GM21423 (cell line): ENCODE results near the gene EME2.

Source experiments
- ATAC-seq: cut with Tn5 transposase; IDR thresholded peaks from one replicate; pipeline ENCODE4 v1.9.1; 2021; ENCODE audit warnings: mild to moderate bottlenecking, moderate library complexity; ENCODE audit not compliant: unreplicated experiment

Gene EME2

DNA sequence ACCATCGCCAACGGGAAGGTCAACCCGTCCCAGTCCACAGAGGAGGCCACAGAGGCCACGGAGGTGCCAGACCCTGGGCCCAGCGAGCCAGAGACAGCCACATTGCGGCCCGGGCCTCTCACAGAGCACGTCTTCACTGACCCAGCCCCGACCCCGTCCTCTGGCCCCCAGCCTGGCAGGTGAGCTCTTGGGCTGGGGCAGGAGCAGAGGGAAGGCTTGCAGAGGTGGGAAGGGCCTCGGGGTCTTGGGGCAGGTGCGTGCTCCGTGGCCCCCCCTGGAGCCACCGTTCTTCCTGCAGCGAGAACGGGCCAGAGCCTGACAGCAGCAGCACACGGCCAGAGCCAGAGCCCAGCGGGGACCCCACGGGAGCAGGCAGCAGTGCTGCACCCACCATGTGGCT, 6.4 kb upstream of the EME2 start:
- ATAC-seq, result no peak

DNA sequence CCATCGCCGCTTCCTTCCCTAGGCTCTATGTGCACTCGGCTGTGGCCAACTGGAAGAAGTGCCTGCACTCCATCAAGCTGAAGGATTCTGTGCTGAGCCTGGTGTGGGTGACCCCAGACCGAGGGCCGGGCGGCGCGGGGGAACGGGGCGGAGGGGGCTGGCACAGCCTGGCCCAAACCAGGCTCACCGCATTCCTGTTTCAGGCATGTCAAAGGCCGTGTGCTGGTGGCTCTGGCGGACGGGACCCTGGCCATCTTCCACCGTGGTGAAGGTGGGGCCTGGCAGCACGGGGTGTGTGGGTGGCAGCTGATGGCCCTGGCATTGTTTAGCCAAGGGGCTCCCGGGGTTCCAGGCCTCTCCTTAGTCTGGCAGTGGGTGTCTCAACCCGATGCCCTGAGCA, 5.9 kb upstream of the EME2 start:
- no peak for ATAC-seq

DNA sequence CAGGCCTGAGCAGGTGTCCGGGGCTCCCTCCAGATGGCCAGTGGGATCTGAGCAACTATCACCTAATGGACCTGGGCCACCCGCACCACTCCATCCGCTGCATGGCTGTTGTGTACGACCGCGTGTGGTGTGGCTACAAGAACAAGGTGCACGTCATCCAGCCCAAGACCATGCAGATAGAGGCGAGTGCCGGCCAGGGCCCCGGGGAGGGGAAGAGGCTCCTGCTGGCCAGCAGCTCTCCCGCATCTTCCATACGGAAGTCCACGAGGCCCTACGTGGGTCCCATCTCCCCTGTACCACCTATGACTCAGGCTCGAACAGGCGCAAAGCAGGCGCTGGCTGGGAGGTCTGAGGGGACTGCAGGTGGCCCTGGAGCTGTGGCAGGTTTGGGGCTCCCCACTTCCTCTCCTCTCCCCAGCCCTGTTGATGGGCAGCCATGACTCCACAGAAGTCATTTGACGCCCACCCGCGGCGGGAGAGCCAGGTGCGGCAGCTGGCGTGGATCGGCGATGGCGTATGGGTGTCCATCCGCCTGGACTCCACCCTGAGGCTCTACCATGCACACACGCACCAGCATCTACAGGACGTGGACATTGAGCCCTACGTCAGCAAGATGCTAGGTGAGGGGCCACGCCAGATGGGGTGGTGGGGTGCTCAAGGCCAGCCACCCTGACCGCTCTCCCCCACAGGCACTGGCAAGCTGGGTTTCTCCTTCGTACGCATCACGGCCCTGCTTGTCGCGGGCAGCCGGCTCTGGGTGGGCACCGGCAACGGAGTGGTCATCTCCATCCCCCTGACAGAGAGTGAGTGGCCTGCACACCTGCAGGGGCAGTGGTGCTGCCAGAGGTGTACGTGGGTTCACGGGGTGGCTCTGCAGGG, 5.3 kb upstream of the EME2 start:
- ATAC-seq, result no peak

DNA sequence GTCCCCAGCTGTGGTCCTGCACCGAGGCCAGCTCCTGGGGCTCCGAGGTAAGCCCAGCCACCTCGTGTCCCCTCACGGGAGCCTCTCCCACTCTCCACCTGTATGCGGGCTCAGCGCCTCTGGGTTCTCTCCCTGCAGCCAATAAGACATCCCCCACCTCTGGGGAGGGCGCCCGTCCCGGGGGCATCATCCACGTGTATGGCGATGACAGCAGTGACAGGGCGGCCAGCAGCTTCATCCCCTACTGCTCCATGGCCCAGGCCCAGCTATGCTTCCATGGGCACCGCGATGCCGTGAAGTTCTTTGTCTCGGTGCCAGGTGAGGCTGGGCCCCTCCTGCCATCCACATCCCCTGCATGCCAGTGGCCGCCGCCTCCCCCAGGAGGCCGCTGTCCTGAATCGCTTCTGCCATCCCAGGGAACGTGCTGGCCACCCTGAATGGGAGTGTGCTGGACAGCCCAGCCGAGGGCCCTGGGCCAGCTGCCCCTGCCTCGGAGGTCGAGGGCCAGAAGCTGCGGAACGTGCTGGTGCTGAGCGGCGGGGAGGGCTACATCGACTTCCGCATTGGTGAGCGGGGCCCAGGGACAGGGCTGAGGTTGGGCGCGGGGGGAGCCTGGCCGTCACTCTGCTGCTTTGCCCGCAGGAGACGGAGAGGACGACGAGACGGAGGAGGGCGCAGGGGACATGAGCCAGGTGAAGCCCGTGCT, 4.4 kb upstream of the EME2 start:
- ATAC-seq, result no peak

DNA sequence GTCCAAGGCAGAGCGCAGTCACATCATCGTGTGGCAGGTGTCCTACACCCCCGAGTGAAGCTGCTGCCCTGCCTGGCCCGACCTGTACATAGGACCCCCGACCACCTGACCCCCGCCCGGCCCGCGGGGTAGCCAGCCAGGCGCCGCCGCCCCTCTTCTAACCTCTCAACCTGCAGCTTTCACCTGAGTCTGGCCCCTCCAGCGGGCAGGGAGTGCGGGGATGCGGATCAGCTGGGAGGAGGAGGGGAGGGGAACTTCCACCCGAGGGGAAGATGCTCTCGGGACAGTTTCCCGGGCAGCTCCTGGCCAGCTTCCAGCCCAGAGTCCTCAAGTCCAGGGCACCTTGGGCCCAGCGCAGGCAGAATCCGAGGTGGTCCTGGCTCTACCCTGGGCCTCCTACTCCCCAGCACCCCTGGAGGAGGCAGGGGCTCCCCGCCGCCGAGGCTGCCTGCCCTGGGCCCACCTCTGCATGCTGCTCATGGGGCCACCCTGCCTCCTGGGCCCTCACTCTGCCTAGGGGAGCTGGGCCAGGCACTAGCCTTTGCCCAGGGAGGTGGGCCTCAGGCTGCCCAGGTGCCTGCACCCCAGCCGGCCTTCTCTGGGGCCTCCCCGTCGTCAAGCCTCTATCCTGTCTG, 3.7 kb upstream of the EME2 start:
- ATAC-seq, result no peak

DNA sequence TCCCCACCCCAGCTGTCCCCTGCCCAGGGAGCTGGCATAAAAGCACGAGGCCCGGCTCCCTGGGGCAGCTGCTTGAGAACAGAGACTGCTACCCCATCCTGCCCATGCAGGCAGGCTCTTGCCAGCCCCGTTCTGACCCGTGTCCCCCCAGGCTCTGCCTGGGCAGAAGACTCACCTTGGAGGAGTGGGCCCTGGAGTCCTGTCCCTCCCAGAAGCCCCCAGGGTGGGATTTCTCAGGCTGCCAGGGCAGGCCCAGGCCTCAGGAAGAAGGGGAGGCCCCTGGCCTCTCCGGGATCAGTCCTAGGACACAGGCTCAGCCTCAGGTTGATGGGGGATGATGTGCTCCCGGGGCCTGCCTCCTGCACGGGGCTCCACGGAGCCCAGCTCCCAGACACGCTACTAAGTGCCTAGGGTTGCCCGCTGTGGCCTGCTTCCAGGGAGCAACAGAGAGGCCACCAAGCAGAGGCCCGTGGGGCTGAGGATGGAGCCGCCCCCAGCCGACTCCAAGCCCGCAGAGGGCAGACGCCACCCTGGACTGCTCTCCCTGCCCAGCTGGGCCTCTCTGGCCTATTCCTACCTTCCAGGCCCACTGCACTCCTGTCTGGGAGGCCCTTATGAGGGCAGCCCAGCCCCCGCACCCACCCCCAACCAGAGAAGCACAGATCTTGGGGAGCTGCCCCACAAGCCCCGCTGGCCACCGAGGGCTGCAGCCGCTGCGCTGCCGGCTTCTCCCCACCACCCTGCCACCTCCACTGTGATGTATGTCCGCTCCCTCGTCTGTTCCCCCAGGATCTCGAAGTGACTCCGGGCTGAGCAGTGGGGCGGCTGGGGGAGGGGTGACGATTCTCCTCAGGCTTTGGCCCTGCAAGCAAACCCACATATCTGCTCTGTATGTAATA, 3.0 kb upstream of the EME2 start:
- ATAC-seq, result no peak

GRCh38 chr16:1770328-1771187, 2.1 kb upstream of the EME2 start:
- no peak for ATAC-seq

DNA sequence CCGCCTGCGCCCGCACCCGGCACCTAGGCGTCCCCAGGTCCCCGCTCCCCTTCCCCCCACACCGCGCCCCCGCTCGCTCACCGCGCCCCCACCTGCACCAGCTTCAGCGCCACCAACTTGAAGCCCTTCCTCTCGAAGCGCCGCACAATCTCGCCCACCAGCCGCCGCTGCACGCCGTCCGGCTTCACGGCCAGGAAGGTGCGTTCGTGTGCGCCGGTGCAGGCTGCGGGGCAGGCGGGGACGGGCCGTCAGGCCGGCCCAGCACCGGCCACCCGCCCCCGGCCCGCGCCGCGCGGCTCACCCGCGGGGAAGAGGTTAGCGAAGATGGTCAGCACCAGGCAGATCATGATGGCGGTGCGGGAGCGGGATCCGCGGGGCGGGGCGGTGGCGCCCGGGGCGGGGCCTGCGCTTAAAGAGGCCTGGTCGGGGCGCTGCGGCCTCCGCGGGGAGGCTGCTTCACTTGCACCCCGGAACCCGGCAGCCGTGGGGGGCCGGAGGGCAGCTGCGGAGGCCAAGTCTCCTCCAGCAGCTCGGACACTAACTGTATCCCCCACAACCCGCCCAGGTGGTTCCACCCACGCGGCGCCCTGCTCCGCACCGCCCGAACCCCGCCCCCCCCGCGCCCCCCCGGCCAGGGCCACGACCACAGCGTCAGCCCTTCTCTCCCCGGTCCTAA, 1.3 kb upstream of the EME2 start, which contains the start of gene NME3:
Gene NME3, minus strand, starts transcription at position 356 of the 676 bp plus-strand sequence. Its CDS starts 9 bp downstream, at position 347.
- peak; percentile 24 for ATAC-seq

GRCh38 chr16:1771864-1772361, 697 bp upstream of the EME2 start:
- no peak for ATAC-seq

GRCh38 chr16:1772908-1773702, 495 bp downstream of the EME2 start, which contains the start of gene MRPS34:
Gene MRPS34 (minus strand): TSS chr16:1773134. CDS start chr16:1773119, 15 bp downstream.
- peak; percentile 40 for ATAC-seq

DNA sequence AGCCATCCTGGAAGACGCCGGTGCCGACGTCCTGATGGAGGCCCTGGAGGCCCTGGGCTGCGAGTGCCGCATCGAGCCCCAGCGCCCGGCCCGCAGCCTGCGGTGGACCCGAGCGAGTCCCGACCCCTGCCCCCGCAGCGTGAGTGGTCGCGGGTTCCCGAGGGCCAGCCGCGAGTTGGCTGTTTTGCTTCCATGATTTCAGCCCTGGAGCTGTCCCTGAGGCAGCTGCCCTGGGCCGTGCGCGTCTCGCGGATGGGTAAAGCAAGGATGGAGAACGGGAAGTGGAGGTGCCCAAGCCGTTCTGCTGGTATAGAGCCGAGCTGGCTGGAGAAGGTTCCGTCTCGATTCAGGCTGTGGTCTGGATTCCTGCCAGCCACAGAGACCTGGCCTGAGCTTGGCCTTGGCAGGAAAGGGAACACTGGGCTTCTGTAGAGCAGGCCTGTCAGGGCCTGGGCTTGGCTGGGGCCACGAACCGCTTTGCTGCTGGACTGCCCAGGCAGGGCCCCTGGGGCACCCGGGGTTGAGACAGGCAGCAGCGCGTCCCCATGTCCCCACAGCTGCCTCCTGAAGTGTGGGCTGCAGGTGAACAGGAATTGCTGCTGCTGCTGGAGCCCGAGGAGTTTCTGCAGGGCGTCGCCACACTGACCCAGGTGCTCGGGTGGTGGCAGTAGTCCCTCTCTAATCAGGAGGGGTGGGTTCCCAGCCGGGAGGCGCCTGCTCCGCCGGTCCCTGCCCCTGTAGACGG, 1.3 kb downstream of the EME2 start:
- no peak for ATAC-seq

DNA sequence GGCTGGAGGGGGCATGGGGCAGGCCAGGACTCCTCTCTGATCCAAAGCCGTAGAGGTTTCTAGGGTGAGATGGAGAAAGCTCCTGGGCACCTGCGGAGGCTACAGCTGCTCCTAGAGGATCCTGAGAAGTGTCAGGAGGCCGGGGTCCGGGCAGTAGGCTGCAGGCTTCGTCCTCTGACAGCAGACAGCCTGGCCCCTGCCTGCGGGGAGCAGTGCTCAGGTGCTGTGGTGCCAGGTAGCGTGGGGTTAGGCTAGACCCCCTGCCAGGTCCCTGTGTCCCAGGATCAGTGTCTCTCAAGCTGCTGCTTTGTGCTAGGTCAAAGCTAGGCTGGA, 1.8 kb downstream of the EME2 start:
- ATAC-seq, result no peak

DNA sequence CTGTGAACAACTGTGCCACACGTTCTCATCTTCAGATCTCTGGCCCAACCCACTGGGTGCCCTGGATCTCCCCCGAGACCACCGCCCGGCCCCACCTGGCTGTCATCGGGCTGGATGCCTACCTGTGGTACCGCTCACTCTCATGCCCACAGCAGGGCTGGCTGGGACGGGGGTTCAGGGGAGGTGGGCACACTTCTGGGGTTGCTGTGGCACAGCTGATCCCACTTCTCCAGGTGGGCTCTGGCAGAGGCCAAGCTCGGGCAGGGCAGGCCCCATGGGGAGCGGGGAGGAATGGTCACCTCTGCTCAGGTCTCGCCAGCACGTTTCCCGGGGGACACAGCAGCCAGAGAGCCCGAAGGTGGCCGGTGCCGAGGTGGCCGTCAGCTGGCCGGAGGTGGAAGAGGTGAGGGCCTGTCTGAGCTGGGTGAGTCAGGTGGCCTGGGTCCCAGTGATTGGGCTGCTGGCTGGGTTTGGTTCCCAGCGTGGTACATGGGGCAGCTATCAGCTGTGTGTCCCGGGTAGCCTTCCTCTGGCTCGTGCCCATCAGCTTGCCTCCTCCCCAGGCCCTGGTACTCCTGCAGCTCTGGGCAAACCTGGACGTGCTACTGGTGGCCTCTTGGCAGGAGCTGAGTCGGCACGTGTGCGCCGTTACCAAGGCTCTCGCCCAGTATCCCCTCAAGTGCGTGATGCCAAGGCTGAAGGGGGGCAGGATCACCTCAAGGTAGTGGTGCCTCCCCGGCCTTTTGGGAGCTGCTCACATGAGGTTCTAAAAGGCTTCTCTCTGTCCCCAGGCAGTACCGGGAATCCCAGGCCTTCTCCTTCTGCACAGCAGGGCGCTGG, 2.6 kb downstream of the EME2 start:
- no peak for ATAC-seq

- ATAC-seq, result no peak
These were observed 3.4 kb downstream of the EME2 start for GRCh38 chr16:1775846-1776671.

- ATAC-seq, result no peak
These were observed 4.0 kb downstream of the EME2 start for GRCh38 chr16:1776672-1776955.

DNA sequence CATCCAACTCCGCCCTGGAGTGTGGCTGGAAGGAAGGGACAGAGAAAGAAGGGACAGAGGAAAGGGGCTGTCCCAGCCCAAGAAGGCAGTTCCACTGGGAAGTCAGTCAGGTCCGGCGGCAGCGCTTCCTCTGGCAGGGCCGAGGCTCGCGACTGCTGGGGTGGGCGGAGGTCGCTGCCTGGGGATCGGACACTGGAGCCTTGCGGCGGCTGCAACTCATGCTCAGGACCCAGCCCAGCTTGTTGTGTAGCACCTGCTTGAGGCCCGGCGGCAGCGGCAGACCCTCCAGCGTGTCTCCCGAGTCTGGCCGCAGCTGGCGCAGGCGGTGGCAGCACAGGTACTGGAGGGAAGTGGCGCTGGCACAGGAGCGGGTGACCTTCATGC, 4.4 kb downstream of the EME2 start:
- no peak for ATAC-seq
